Activated CD8-positive, alpha-beta memory T cell treated with anti-CD3 and anti-CD28 coated beads for 1 hour (primary cell): ENCODE results near the gene HOXA4.

Source experiments
- DNase-seq, 2 donors: peaks; one replicate each; pipeline ENCODE4 v3.0.0-alpha.2; 2020; ENCODE audit warnings: low read depth in 1 of 2; ENCODE audit errors: extremely low read depth in 1 of 2

HOXA4 gene

GRCh38 chr7:27106181-27106900 is 24.2 kb downstream of the HOXA4 start:
- DNase-seq = no peak

GRCh38 chr7:27105301-27106031 is 25.1 kb downstream of the HOXA4 start:
- no peak for DNase-seq

- DNase-seq = no peak
These were observed 26.1 kb downstream of the HOXA4 start for GRCh38 chr7:27104341-27105058.

- DNase-seq = no peak
These were observed 26.9 kb downstream of the HOXA4 start for GRCh38 chr7:27103489-27104226.

GRCh38 chr7:27102581-27103442 is 27.7 kb downstream of the HOXA4 start, which contains the start of gene HOXA2:
Gene HOXA2 (minus strand): TSS chr7:27102683. CDS start chr7:27102500, 183 bp downstream.
- DNase-seq = no peak

GRCh38 chr7:27101957-27102580 is 28.5 kb downstream of the HOXA4 start:
- no peak for DNase-seq

GRCh38 chr7:27101171-27101956 is 29.2 kb downstream of the HOXA4 start:
- DNase-seq = no peak

- DNase-seq = no peak
These were observed 29.8 kb downstream of the HOXA4 start for GRCh38 chr7:27100694-27101170.

GRCh38 chr7:27099453-27100370 is 30.8 kb downstream of the HOXA4 start:
- no peak for DNase-seq

GRCh38 chr7:27098578-27099451 is 31.7 kb downstream of the HOXA4 start:
- DNase-seq = no peak

- DNase-seq = no peak
These were observed 32.6 kb downstream of the HOXA4 start for GRCh38 chr7:27097686-27098577.

- no peak for DNase-seq
These were observed 33.6 kb downstream of the HOXA4 start for GRCh38 chr7:27096768-27097514.

- DNase-seq = peak; percentile 44 to 54
These were observed 34.4 kb downstream of the HOXA4 start, which contains the start of gene HOXA1 for GRCh38 chr7:27095897-27096767. Gene HOXA1 (minus strand): TSS chr7:27096000. CDS start chr7:27095912, 88 bp downstream.
